Panc1 (cell line): ENCODE data around the gene TMEM151A. TPM values are rescaled to one million over a fixed set of nuclear protein-coding genes. Genes with fewer than 3 reads are reported as not detected.
"Not testable (repeated sequence)": the region's sequence is repeated elsewhere in the genome, so short reads cannot be mapped to it uniquely, and the experiment has no call there.

Source experiments
- ATAC-seq: fragments of 200-7000 bp; cut with Tn5 transposase; 2 replicates; pipeline ENCODE4 v1.9.1; 2020; ENCODE audit warnings: mild to moderate bottlenecking, moderate library complexity
- BruUV-seq: library from RNA; stranded (reverse); fragments of 400-500 nt; replicated peaks from 2 replicates; lab custom pipeline; 2021; lab: Mats Ljungman, UMichigan
- CTCF ChIA-PET: fragments of 300-600 bp; sonication (Branson Sonifier 250); formaldehyde crosslinking; loops from one replicate; lab custom pipeline; 2022; ENCODE audit warnings: antibody characterized with exemption; lab: Charles Lee
- POLR2A ChIA-PET: fragments of 300-600 bp; sonication (Branson Sonifier 250); formaldehyde crosslinking; loops from one replicate; lab custom pipeline; 2022; ENCODE audit warnings: antibody characterized with exemption; lab: Charles Lee
- DNase-seq: peaks from one replicate; pipeline ENCODE4 v3.0.0-alpha.2; 2010; ENCODE audit warnings: low read depth, low spot score
- H3K27ac ChIP-seq: 2 replicates; pipeline ENCODE4 v1.5.1; 2011; ENCODE audit warnings: mild to moderate bottlenecking, low read length, inconsistent platforms
- H3K27me3 ChIP-seq: fragments of 200-500 bp; sonication (Bioruptor generic); 2 replicates; pipeline ENCODE4 v1.6.0; 2014; ENCODE audit warnings: low read length, inconsistent platforms; ENCODE audit not compliant: control insufficient read depth, insufficient read depth
- H3K36me3 ChIP-seq: fragments of 200-500 bp; sonication (Bioruptor generic); 2 replicates; pipeline ENCODE4 v1.5.1; 2014; ENCODE audit warnings: inconsistent platforms, mild to moderate bottlenecking, low read length, moderate library complexity; ENCODE audit not compliant: control insufficient read depth, insufficient read depth
- H3K4me1 ChIP-seq: 2 replicates; pipeline ENCODE4 v1.5.1; 2011; ENCODE audit warnings: inconsistent platforms, mild to moderate bottlenecking, low read length, moderate library complexity; ENCODE audit not compliant: control insufficient read depth, insufficient read depth
- H3K4me3 ChIP-seq, 2 experiments: 2 replicates each; pipeline ENCODE4 v1.5.1; 2011 to 2012; ENCODE audit warnings: low read depth in 2 of 2, low read length in 2 of 2, mild to moderate bottlenecking in 2 of 2, inconsistent platforms in 1 of 2, moderate library complexity in 1 of 2
- H3K9me3 ChIP-seq: fragments of 200-500 bp; sonication (Bioruptor generic); 2 replicates; pipeline ENCODE4 v1.5.1; 2014; ENCODE audit warnings: low read depth, mild to moderate bottlenecking, inconsistent platforms, low read length, moderate library complexity; ENCODE audit not compliant: control insufficient read depth, insufficient read depth
- CTCF ChIP-seq: fragments of 450-650 bp; IDR thresholded peaks from 2 replicates; pipeline ENCODE4 v1.5.1; 2017; ENCODE audit warnings: mild to moderate bottlenecking
- POLR2AphosphoS5 ChIP-seq: IDR thresholded peaks from 2 replicates; pipeline ENCODE4 v1.6.1; 2012; ENCODE audit warnings: mild to moderate bottlenecking, low read depth, low read length, moderate library complexity
- REST ChIP-seq, 2 experiments: IDR thresholded peaks; 2 replicates each; pipeline ENCODE4 v1.6.1; 2011 to 2012; ENCODE audit warnings: low read depth in 2 of 2, control low read depth in 1 of 2, low read length in 1 of 2, mild to moderate bottlenecking in 1 of 2, moderate library complexity in 1 of 2; ENCODE audit not compliant: insufficient read depth in 1 of 2
- SIN3A ChIP-seq: IDR thresholded peaks from 2 replicates; pipeline ENCODE4 v1.6.1; 2012; ENCODE audit warnings: low read depth, mild to moderate bottlenecking, low read length, moderate library complexity, borderline replicate concordance; ENCODE audit not compliant: insufficient read depth
- TCF7L2 ChIP-seq: IDR thresholded peaks from 2 replicates; pipeline ENCODE4 v1.6.1; 2011; ENCODE audit warnings: mild to moderate bottlenecking, low read depth, low read length, inconsistent platforms
- in situ Hi-C: cut with HindIII; loops from 2 replicates; pipeline ENCODE4 v1.10.0; 2016; ENCODE audit warnings: low sequenced_read_pairs, low pct_unique_long_range_greater_than_20kb
- intact Hi-C: fragments of 100-400 bp; cut with micrococcal nuclease; formaldehyde crosslinking; loops from one replicate; pipeline ENCODE4 v1.10.0; 2022; ENCODE audit not compliant: unreplicated experiment
- total RNA-seq: library from RNA; stranded (reverse); gene quantifications from one replicate; pipeline ENCODE4 v1.2.1, GENCODE V29; 2021; ENCODE audit not compliant: unreplicated experiment

TMEM151A gene
- total RNA-seq, 1 experiment from 2014 or later: 11.0 TPM

GRCh38 chr11:66317723-66318599 is 26.3 kb downstream of the TMEM151A start:
- no peak overlapping the region for H3K4me3 ChIP-seq
- in situ Hi-C loops: no loop called here
- CTCF ChIA-PET: interaction anchor here (0.6 kb wide), 2 partner anchors 14 to 648 kb away, joined by 5 read pairs; no protein-coding TSS in a partner anchor
- H3K9me3 ChIP-seq: no peaks in the 10 kb centered on the region
- H3K4me1 ChIP-seq: peaks cover 4% of the 10 kb centered on the region; the same call in 1 of the 2 replicates
- H3K27ac ChIP-seq: no peak overlapping the region
- DNase-seq (no peak), ATAC-seq (no peak)
- POLR2A ChIA-PET: no interaction called here
- H3K36me3 ChIP-seq: no peaks in the 10 kb centered on the region
- H3K27me3 ChIP-seq: no peaks in the 10 kb centered on the region
- intact Hi-C loops: no loop called here
- BruUV-seq: no TSS peak
- TF ChIP-seq REST (IDR thresholded peaks at IDR 0.05; ENCODE audit: insufficient read depth in 1 of 2, low read depth in 2 of 2, low read length in 1 of 2) (no peak), POLR2AphosphoS5 (no peak), CTCF (no peak), TCF7L2 (no peak), SIN3A (no peak)

GRCh38 chr11:66318600-66318970 is 26.9 kb downstream of the TMEM151A start:
- no peaks in the 10 kb centered on the region for H3K9me3 ChIP-seq
- CTCF ChIA-PET: interaction anchor here (0.6 kb wide), 1 partner anchor 15 kb away, joined by 5 read pairs; no protein-coding TSS in a partner anchor
- in situ Hi-C loops: no loop called here
- intact Hi-C loops: no loop called here
- TF ChIP-seq TCF7L2 (no peak), CTCF (no peak), POLR2AphosphoS5 (no peak), SIN3A (no peak), REST (IDR thresholded peaks at IDR 0.05; ENCODE audit: insufficient read depth in 1 of 2, low read depth in 2 of 2, low read length in 1 of 2) (no peak)
- no peak for ATAC-seq
- POLR2A ChIA-PET: no interaction called here
- no peak overlapping the region for H3K4me3 ChIP-seq
- peaks cover 4% of the 10 kb centered on the region; the same call in 1 of the 2 replicates for H3K4me1 ChIP-seq
- H3K27me3 ChIP-seq: no peaks in the 10 kb centered on the region
- no peaks in the 10 kb centered on the region for H3K36me3 ChIP-seq
- H3K27ac ChIP-seq: no peak overlapping the region
- no peak for DNase-seq
- BruUV-seq: no TSS peak

- H3K4me3 ChIP-seq, intact Hi-C loops, H3K9me3 ChIP-seq, H3K4me1 ChIP-seq, ATAC-seq, CTCF ChIA-PET, BruUV-seq, in situ Hi-C loops, POLR2A ChIA-PET, DNase-seq, H3K36me3 ChIP-seq, H3K27ac ChIP-seq, H3K27me3 ChIP-seq: not testable (repeated sequence)
Observed at GRCh38 chr11:66320289-66320688, 28.6 kb downstream of the TMEM151A start.
